Skeletal muscle cell (primary cell): Measurements from ENCODE around the gene ERI3.

ENCODE experiments used
- DNase-seq: peaks from one replicate; pipeline ENCODE4 v3.0.0-alpha.2; 2010; ENCODE audit warnings: low read depth
- H3K4me3 ChIP-seq: 2 replicates; pipeline ENCODE4 v1.5.1; 2011; ENCODE audit warnings: low read depth, mild to moderate bottlenecking, control low read depth, low read length, moderate library complexity

Gene ERI3

DNA sequence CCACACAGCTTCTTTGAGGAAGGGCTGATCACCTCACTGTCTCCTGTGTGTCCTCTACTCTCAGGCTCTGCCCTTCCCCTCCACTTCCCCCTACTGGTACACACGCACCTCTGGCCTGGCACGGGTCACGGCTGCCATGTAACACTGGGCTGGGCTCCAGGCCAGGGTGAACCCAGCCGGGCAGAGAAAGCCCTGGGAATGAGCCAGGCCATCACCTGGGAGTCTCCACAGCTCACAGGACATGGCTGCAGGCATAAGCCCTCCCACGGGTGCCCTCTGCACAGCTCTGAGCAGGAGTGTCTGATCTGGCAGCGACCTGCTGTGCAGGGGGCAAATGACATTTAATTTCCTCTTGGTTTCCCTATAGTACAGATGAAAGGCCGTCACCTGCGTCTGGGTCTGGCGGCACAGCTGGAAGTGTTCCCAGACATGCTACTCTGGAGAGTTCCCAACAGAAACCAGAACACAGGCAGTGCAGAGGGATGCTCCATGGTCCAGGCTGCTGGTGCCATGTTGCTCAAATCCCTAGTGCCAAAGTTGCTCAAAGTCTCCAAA, 61.2 kb downstream of the ERI3 start:
- DNase-seq, result no peak
- H3K4me3 ChIP-seq, result no peak overlapping the region

DNA sequence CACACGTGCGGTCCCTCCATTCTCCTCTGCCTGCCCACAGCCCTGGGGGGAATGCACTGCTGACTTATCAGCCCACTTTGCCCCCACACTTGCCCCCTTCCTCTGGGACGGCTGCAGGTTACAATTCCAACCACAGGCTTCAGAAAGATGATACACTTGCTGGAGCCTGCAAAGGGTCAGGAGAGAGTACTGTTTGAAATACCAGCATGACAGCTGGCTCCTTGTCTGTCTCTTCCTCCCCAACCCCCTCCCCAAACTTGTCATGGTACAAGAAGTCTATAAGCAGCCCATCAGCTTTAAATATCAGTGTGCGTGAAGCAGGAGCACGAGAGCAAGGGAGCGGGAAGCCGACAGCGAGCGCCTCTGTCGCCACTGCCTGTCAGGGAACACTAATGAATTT, 62.4 kb downstream of the ERI3 start:
- no peak for DNase-seq

DNA sequence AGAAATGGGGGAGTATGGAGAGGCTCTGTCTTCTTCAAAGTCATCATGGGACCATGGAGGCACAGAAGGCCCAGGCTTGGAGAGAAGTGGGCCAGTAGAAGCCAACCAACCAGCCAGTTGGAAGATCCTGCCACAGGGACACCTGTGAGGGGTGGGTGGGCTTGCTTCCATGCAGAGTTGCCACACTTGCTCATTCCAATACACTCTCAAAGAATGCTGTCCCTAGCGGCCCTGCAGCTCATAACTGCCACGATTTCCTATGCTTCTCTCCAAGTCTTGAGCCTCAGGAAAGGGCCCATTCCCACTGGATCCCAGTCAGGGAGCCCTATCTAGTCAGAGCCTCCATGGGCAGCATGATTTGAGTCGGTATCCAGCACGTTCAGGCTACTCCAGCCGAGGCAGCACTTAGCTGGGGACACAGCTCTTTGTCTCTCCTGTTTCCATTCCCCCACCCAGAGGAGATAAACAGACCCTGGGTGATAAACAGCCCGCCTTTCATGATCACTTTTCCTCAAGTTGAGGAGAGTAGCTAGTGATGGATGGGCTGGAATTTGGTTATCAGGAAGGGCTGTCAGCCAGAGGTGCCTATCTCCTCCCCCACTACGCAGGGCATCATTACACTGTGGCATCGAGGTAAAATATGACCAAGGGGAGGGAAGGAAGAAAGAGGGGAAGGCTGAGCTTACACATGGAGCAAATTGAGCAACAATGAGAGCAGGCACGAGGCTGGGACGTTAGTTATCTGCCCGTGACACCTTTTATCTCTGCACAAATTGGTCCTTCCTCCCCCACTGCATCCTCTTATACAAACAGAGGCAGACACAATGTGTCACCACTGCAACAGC, 64.6 kb downstream of the ERI3 start:
- no peak for DNase-seq
- H3K4me3 ChIP-seq, result no peak overlapping the region

More for the DNA sequence above, 62.4 kb downstream of the ERI3 start:
- H3K4me3 ChIP-seq, result no peak overlapping the region

DNA sequence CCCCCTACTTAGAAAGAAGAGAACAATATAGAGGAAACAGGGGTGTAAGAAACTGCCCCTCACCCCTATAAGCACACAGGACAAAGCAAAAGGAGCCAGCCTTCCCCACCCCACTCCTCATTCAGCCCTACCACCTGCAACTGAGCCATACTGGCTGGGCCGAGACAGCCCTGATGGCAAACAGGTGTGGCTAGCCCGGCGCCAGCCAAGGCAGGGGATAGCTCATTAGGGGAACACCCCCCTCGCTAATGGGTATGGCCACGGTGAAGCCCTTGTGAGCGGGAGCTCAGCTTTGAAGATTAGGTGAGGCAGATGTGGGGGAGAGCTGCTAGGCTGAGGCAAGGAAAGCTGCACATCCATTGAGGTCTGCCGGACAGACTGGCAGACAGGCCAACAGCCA, 65.5 kb downstream of the ERI3 start:
- DNase-seq, result no peak
- no peak overlapping the region for H3K4me3 ChIP-seq

DNA sequence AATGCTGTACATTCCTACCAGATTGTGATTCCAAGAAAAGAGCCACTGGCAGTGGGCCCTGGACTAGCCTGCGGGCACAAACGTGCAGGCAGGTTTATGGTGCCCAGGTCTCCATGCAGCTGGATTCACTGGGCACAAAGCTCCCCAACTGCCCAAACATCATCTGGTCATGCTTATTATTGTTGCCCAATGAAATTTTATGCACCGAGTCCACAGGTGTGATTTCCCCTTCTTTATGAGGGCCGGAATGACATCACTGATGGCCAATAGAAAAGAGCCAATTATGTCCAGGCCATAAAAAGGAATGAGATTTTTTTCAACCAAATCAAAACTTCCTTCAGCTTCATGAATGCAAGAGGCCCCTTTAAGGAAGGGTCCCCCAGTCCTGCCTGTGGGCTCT, 66.2 kb downstream of the ERI3 start:
- no peak overlapping the region for H3K4me3 ChIP-seq
- no peak for DNase-seq

DNA sequence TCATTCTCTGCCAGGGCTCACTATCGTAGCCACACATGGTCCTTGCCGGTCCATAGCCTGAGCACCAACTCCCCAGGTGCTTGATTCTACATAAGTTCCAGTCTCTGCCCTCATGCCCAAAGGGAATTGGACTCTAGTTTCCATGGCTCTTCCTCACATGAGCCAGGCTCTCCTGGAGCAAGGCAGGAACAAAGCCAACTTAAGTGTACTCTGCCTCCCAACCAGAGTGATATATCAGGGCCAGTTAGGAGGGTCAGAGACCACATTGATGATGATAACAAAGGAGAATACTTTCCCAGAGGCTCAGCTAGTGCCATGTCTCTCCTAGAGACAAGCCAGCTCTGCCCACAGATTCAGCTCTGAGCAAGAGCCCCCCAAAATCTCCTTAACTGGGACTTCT, 70.9 kb downstream of the ERI3 start:
- H3K4me3 ChIP-seq, result no peak overlapping the region
- no peak for DNase-seq

DNA sequence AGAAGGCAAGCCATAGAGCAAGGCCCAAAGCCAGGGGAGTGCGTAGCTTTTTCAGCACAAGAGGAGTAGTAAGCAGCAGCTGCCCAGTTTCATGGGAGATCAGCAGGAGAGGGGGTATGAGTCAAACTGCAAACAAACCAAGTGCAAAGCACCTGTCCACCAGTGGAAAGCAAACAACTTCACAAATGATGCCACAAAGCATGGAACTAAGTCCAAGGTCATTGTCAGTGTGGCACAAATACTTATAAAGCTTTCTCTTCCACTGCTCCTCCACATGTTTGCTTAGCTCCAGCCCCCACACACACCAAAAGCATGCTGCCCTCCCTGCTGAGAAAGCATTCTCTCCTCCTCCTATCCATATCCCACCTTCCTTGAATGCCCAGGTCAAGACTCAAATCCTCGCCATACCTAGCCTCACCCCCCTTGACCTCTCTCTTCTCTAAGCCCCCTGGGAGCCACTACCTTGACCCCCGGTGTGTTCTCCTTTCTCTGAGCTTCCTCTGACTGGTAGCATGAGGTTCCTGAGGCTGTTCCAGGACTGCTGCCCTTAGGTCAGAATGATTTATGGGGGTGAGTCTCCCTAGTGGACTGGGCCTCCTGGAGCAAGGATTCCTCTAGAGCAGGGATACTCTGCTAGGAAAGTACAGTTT, 71.4 kb downstream of the ERI3 start:
- no peak overlapping the region for H3K4me3 ChIP-seq
- no peak for DNase-seq

DNA sequence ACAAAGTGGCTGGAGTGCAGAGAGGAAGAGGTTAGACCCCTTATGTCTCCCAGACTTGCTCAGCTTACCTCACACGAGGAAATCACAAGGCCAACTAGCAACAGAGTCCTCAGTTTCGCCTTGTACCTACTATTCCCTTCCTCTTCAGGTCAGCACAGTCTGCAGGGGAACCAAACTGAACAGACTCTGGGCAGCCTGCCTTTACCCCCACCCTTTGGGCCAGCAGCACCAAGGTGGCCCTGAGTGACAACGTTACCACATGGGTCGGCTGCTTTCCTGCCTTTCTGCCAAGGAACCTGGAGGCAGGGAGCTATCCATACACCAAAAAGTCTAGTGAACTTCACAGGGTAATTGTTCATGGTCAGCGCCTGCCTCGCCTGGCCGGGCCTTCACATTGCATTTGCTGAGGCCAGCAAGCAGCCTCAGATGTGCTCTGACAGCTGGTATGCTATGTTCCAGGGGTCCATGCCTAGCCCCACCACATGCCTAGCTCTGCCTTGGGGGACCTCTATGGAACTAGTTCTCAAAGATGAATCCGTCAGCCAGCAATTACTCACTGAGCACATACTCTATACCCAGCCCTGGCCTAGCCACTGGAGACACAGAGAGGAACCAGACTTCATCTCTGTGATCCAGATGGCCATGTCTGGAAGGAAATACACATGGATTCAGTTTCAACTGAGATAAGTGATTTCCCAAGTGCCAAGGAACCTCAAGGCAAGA, 72.2 kb downstream of the ERI3 start:
- H3K4me3 ChIP-seq, result no peak overlapping the region
- DNase-seq, result no peak

DNA sequence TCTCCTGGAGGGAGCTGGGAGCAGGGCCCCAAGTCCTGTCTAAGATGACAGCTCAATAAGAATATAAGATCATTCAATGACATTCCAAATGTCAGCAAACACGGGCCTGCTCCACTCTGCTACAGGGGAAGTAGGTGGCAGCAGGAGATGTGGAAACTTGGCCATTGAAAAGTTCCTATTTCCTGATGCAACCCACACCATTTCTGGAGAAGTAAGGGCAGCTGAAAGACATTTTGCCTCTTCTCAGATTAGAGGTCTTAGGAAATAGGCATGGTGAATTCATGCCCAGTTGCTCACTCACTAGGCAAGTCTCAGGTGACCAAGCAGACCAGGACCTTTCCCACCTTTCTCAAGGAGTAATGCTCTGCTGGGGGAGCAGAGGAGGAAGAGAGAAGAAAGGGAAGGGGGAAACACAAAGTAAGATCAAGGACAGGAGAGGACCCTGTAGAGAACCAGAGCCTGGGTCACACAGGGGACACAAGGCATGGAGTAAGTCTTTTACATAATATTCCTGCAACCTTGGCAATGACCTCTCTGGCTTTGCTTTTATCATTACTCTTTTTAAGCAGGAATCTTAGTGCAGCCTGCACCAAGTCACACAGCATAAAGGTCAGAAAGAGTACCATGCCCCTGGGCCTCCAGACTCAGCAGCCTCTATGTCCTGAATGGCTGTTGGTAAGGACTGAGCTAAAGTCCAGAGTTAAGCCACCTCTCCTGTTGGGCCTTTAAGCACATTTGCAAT, 72.9 kb downstream of the ERI3 start:
- no peak for DNase-seq
- no peak overlapping the region for H3K4me3 ChIP-seq

DNA sequence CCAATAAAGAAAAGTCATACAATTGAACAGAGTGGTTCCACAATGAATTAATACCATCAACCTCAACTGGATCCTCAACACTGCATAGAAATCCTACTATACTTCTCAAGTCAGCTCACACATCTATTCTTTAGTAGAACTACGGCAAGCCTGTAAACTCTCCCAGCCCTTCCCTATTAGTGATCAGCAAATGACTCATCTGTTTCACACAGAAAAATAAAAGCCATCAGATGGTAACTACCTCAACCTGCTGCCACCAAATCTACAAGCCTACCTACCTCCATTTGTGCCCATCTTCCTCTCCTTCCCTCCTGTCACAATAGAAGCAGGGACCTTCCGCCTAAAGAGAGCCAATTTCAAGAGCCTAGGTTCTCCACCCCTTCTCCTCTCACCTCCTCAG, 78.2 kb downstream of the ERI3 start:
- H3K4me3 ChIP-seq, result no peak overlapping the region
- DNase-seq, result no peak

DNA sequence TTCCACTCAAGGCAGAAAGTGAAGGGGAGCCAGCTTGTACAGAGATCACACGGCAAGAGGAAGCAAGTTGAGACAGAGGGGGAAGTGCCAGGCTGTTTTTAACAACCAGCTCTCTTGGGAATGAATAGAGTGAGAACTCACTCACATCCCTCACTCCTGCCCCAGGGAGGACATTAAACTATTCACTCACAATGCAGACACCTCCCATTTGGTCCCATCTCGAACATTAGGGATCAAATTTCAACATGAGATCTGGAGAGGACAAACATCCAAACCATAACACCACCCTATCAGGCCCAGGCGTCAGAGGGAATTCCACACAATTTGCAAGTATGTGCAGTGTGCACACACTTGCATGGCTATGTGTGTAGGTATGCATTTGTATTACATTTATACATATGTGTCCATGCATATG, 79.1 kb downstream of the ERI3 start:
- no peak overlapping the region for H3K4me3 ChIP-seq
- peak; percentile 28 for DNase-seq

DNA sequence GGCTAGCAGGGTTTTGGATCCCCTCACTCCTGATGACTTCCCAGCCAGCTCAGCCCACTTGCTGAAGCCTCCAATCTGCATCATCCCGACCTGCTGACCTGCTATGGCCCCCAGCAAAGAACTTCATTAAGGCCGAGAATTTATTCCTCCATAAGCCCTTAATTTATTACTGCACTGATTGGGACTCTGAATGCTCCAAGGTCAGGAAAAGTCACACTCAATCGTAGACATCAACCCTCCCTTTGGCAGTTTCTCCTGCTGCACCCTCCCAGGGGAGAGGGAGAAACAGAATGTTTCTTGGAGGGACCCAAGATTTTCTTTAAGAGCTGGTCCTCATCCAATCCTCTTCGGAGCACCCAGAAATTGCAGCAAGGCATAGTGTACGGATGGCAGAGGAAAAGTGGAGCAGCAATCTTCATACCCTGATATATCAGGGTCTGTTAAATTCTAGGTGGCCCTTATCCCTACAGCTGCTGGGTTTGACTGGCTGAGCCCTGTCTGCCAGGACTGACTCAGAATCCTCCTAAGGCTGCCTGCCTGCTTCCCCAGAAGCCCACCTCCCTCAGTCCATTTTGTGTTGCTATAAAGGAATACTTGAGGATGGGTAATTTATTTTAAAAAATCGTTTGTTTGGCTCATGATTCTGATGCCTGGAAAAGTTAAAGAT, 79.6 kb downstream of the ERI3 start:
- no peak for DNase-seq
- H3K4me3 ChIP-seq, result no peak overlapping the region

DNA sequence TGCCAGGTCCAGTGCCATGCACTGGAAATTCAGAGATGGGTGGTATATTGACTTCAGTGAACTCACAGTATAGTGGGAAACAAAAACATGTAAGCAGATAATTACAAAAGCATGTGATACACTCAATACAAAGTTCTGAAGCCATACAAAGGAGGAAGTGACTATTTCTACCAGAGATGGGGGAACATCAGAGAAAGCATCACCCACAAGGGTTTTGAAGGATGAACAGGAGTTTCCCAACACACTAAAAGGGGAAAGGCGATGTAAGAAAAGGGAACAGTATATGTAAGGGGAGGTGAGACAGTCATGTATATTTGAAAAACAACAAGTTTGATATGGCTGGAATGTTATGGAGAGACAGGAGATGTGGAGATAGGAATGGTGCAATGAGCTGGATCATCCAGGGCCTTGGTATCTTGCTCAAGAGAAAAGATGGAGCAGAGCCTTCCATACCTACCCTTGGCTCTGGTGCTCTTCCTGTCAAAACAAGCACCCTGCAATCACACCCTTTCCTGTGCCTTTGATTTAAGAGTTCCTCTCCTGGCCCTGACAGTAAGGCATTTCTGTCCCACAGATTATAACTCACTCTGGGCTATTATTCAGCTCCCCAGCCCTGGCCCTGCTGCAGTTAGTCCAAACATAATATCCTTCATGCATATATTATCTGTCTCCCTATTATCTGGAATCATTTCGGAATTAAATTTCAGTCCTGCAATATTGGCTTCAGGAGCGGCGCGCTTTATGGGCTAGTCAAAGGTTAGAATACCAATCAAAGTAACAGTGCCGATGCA, 81.3 kb downstream of the ERI3 start:
- DNase-seq, result no peak
- H3K4me3 ChIP-seq, result no peak overlapping the region

DNA sequence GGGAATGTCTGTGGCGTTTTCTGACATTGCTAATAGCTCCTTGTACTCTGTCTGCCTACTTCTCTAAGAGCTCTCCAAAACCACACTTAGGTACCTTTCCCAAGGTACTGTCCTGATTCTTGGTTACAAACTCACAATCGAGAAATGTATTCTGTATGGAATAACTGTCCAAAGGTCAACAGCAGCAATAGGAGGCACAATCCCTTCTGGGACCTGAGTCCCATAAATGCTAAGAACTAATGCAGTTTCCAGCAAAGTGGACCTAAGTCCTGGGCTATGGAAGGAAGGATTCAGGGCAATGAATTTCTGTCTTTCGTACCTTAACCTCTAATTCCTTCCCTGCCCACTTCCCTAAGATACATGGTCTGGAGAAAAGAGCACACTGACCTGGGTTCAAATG, 82.1 kb downstream of the ERI3 start:
- no peak overlapping the region for H3K4me3 ChIP-seq
- no peak for DNase-seq

DNA sequence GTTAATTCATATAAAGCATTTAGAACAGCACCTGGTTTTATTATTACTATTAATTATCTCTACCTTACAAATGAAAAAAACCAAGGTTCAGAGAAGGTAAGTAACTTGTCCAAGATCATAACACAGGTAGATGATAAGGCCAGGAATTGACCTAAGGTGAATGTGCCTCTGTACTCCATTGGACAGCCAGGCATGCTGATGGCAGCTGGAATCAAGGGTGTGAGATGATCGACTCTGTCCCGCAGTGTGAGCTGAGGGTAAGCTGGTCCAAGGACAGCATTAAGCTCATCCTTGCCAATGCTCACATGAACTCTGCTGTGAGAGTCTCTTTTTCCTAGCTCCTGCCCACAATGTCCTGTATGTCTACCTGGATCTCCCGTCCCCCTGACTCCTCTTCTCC, 83.4 kb downstream of the ERI3 start:
- DNase-seq, result no peak
- no peak overlapping the region for H3K4me3 ChIP-seq

DNA sequence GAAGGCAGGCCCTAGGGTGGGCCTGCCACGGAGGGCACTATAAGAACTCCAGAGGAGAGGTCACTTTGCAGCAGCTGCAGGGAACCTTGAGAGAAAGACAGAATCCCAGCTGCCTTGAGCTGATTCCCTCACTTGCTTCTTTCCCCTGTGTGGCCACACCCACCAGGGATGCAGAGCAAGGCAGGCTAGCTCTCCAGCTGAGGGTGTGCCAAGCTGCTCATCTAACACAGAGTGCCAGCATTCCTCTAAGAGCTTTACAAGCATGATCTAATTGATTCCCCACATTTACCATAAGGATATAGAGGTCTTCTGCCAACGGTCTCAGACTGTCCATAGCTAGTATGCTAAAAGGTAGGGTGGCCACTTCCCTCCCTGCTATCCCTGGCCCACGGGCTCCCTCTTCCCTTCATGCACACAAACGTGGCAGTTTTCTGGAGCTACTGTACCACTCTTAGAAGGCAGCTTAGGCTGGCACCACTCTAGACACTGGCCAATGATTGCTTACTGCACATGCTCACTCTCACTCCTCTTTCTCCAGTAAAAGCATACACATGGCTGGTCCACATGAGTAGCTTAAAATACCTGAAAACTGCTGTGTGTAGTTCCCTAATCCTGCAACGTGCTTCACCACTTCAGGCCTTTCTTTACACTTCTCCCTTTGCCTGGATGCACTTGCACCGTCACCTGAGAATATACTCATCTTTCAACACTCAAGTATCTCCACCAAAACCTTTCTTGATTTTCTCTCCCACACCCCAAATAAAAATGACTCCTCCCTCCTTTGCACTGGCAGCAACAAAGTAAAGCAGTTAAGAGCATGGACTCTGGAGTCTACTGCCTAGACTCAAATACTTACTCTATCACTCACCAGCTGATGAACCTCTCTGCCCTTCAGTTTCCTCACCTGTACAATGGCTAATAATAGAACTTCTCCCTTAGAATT, 84.1 kb downstream of the ERI3 start:
- no peak overlapping the region for H3K4me3 ChIP-seq
- DNase-seq, result no peak

DNA sequence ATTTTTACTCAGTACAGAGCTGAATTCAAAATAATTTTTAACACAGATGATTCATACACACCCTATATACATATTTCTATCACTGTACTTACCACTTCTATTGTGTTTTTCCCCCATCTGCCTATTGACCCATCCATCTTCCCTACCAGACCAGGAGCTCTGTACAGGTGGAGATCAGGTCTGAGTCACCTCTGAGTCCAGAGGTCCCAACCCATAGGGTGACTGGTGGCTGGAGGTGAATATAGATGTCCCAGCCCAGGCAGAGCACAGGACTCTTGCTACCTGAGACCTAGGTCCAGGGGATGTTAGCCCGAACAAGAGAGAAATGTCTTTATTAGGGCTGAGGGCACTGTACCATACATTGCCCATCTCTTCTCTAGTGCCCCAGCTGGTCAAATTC, 87.0 kb downstream of the ERI3 start:
- no peak for DNase-seq

More for the DNA sequence above, 87.0 kb downstream of the ERI3 start:
- no peak overlapping the region for H3K4me3 ChIP-seq
